GM12873 (cell line): Measurements from ENCODE around the gene TENM4.

ENCODE experiments used
- CTCF ChIP-seq: IDR thresholded peaks from 2 replicates; pipeline ENCODE4 v1.5.1; 2012; ENCODE audit warnings: low read depth, mild to moderate bottlenecking, moderate library complexity, low read length, control low read depth; ENCODE audit not compliant: insufficient read depth; ENCODE audit errors: missing control alignments

The TENM4 gene

GRCh38 chr11:78790784-78791183 is 650.0 kb downstream of the TENM4 start:
- no peak for TF ChIP-seq CTCF

- TF ChIP-seq CTCF, result no peak
These were observed 651.5 kb downstream of the TENM4 start for GRCh38 chr11:78789375-78789774.

- no peak for TF ChIP-seq CTCF
These were observed 652.3 kb downstream of the TENM4 start for GRCh38 chr11:78788533-78788932.

- no peak for TF ChIP-seq CTCF
These were observed 653.1 kb downstream of the TENM4 start for GRCh38 chr11:78787696-78788095.

GRCh38 chr11:78786746-78787145 is 654.1 kb downstream of the TENM4 start:
- TF ChIP-seq CTCF, result no peak

- no peak for TF ChIP-seq CTCF
These were observed 654.7 kb downstream of the TENM4 start for GRCh38 chr11:78786086-78786485.

- no peak for TF ChIP-seq CTCF
These were observed 656.3 kb downstream of the TENM4 start for GRCh38 chr11:78784321-78785061.
